Neural cell (in vitro differentiated cells): ENCODE results near the gene P3H2.

Source experiments
- TAF1 ChIP-seq: IDR thresholded peaks from 2 replicates; pipeline ENCODE4 v1.6.1; 2012; ENCODE audit warnings: low read depth
- TF ChIP-seq, protein P1 (sequence below): fragments of 450-650 bp; IDR thresholded peaks from 2 replicates; pipeline ENCODE4 v1.5.1; 2014; ENCODE audit warnings: antibody characterized with exemption, mild to moderate bottlenecking, moderate library complexity; ENCODE audit not compliant: poor library complexity, severe bottlenecking

DNA sequence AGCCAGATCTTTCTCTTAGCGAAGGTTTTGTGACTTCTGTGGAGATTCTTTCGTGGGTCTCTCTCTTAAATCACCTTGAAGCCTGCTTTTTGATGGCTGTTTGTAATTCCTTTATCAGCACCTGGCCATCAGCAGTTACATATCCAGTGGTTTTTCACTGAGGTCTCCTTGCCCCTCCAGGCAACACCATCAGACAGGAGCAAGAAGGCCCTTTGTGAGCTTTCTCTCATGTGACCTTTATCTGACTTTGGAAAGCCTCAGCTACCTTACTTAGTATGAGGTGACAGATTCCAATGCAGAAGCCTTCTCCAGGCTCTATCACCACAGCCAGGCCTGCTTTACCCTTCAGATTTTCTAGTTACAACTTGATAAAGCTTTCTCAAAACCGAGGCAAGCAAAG lies 30.0 kb upstream of the P3H2 start:
- TF ChIP-seq TAF1 = no peak
- TF ChIP-seq, protein P1, sequence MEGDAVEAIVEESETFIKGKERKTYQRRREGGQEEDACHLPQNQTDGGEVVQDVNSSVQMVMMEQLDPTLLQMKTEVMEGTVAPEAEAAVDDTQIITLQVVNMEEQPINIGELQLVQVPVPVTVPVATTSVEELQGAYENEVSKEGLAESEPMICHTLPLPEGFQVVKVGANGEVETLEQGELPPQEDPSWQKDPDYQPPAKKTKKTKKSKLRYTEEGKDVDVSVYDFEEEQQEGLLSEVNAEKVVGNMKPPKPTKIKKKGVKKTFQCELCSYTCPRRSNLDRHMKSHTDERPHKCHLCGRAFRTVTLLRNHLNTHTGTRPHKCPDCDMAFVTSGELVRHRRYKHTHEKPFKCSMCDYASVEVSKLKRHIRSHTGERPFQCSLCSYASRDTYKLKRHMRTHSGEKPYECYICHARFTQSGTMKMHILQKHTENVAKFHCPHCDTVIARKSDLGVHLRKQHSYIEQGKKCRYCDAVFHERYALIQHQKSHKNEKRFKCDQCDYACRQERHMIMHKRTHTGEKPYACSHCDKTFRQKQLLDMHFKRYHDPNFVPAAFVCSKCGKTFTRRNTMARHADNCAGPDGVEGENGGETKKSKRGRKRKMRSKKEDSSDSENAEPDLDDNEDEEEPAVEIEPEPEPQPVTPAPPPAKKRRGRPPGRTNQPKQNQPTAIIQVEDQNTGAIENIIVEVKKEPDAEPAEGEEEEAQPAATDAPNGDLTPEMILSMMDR = no peak
